ENCODE measurements around the gene KCND1.

KCND1 gene

DNA sequence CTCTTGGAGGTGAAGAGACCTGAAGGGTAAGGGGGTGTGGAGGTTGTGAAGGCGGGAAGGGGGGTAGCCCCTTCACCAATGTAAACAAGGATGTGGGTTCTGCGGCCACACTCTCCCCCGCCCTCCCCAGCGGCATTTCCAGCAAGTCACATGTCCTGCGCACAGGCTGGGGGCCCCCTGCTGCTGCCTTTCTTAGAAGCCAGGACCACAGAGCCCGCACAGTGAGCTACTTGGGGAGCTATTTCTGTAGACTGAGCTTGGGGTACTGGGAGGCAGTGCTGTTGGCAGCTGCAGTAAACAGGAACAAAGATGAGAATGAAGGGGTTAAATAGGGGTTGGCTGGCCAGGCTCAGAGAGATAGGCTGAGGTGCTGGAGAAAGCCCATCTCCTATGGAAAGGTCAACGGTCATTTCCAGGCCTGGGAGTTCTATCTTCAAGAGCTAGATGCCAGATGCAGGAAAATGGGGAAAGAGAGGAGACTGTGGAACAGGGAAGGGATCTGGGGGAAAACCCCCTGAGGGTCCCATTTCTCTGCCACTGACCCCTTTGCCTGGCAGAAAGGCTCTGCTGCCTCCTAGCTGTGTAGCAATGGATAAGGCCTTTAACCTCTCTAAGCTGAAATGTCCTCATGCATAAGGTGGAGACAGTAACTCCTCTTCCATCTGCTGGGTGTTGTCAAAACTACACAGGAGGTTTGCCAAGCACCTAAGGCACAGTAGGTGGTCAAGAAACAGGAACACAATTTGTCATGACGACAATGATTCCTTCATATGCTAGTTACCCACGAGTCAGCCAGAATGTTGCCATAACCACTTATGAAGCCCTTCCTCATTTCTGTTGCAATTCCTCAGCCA is 34.4 kb downstream of the KCND1 start:
- DNase-seq (ENCODE audit: low spot score): no peak

DNA sequence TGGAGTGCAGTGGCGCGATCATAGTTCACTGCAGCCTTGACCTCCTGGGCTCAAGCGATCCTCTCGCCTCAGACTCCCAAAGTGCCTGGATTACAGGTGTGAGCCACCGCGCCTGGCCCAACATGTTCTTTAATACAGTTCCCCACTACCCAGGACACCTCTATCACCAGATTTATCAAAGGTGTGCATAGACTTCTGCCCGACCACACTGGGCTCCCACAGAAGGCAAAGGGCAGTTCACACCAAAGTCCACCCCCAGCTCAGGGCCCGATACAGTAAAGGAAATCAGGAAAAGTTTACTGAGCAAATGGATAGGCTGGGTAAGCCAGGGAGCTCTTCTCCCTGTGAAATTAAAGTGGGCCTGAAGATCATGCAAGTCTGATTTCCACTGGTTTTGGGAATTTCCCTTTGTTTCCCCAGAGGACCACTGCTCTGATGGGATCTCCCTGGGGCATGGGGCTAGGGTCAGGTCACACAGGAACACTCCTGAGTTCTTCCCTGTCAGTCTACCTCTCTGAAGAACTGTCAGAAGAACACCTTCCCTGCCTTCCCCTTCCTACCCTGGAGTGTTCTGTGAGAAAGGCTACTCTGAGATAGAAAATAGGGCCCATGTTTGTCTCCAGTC is 35.1 kb downstream of the KCND1 start:
- DNase-seq (ENCODE audit: low spot score): no peak

DNA sequence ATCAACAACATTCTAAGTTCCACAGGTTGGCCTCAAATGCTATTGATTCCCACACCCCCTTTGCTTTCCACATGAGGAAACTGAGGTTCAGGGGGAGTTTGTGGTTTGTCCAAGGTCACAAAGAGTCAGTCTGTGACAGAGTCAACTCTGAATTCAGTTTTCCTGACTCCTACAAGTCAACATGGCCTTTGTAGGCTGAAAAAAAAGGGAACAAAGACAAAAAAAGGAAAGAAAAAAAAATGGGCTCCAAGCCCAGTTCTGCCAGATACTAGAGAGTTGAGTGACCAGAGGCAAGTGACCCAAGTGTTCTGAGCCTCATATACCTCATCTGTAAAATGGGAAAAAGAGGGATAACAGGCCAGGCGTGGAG is 36.4 kb downstream of the KCND1 start:
- no peak for DNase-seq (ENCODE audit: low spot score)

DNA sequence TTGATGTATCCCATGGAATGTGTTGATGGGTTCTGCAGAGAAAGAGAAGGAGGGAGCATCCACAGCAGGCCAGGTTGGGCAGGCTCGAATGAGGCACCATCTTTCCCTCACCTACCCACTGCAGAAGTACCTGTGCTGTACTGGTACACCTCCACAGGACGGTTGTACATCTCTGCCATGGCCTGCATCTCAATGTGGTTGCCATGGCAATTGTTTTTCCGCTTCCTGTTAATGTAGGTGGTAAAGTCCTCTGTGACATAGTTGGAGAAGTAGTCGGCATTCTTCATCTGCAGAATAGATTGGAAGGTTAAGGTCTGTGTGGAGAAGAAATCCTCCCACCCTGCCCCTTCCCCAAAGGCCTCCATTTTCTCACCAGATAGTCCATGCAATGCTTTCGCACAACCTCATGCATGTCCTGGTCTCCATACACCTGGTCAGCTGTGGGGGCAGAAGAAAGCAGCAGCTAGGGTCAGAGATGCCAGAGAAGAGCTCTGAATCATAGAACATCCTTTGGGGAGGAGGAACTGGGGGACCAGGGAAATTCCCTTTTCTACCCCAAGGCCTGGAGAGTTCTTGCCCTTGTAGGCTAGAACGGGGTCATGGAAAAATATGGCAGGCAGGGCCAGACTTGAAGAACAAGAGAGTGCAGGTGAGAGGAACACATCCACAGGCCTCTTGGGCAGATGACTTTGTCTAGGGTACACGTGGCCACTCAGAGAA is 36.9 kb downstream of the KCND1 start:
- no peak for DNase-seq (ENCODE audit: low spot score)

DNA sequence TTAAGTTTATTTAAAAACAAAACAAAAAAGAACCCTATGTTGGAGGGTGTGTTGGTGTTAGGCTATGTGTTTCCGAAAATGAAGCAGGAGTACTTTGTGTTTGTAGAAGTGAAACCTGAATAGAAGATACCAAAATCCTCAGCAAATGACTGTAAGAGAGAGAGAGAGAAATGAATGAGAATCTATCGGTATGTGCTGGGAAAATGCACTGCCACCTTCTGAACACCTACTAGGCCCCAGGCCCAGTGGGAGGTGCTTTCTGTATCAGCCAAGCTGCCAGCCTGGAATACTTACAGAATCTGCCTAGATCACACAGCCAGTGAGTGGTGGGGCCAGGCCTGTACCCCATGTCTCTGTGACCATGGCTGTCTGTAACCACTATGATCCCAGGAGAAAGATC is 37.9 kb downstream of the KCND1 start:
- DNase-seq (ENCODE audit: low spot score): no peak

DNA sequence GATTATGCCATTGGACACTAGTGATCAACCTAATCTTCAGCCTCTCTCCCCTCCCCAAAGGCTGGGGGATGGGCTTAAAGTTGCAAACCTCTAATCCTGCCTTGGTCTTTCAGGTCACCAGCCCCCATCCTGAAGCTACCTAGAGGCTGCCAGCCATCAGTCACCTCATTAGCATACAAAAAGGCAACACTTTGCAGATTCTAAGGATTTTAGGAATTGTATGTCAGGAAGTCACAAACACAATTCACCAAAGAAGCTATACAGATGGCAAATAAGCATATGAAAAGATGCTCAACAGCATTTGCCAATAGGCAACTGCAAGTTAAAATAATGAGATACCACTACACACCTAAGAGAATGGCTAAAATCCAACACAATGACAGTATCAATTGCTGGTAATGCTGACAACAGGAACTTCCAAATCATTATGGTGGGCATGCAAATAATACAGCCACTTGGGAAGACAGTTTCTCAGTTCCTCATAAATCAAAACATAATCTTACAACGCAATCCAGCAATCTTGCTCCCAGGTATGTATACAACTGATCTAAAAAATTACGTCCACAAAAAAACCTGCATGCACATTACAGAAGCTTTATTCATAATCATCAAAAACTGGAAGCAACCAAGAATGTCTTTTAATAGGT is 43.8 kb downstream of the KCND1 start:
- no peak for DNase-seq (ENCODE audit: low spot score)

DNA sequence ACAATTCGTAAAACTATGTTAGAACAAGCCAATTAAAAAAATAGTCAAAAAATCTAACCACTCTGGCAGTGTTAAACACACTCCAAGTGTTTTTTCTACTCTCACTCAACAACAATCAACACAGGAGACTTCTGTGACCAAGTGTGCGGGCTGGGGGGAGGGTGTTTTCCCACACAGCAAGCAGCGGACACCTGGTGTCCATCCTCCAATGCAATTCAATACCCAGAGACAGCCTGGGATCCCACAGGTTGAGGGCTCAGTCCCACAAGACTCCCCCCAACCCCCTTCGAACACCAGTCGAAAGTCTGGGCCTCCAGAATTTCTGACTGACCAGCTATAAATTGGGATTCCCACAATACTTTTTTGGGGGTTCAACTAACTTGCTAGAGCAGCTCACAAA is 44.5 kb downstream of the KCND1 start:
- DNase-seq (ENCODE audit: low spot score): no peak

DNA sequence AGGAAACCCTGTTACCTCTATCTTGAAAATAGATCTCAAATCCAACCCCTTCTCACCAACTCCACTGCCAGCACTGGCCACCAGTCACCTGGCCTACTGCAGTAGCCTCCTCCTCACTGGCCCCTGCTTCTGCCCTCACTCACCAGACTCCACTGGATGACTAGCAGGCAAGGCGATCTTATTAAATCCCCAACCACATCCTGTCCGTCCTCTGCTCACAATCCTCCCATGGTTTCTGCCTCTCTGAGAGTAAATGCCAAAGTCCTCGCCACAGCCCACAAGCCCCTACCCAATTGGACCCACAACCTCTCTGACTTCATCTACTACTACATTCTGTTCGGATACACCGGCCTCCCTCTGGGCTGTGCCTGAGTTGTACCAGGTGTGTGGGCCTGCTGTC is 47.4 kb downstream of the KCND1 start:
- DNase-seq (ENCODE audit: low spot score): no peak

DNA sequence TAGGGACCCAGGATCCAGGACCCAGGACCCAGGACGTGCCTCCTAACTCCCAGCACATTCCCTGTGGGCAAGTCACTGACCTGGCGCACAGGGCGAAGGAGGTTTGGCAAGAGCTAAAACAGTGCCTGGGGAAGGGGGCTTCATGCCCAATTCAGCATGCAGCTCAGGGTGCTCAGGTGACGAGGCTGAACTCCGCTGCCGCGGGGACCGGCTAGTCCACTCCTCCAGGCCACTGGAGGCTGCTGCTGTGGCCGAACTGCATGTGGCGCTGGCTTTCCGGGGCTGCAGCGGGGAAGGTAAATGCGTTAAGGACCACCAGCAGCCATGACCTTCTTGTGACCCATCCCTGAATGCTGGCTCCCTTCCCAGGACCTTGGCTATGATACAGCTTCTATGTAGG is 47.9 kb downstream of the KCND1 start:
- DNase-seq (ENCODE audit: low spot score): no peak

DNA sequence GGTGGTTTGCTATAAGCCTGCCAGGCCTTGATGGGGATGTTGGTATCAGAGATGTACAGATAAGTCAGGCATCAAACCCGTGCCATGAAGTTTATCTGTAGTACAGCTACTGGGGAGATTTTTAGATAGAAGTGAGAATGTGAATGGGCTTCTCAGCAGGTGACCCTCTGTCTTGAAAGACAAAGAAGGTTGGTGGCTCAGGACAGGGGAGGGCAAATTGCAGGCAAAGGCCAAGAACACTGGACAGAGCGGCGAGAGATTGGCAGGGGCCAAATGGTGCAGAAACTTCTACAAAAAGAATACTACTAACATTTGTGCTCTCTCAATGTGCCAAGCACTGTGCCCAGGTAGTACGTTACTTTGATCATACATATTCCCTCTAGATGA is 50.9 kb downstream of the KCND1 start:
- no peak for DNase-seq (ENCODE audit: low spot score)

DNA sequence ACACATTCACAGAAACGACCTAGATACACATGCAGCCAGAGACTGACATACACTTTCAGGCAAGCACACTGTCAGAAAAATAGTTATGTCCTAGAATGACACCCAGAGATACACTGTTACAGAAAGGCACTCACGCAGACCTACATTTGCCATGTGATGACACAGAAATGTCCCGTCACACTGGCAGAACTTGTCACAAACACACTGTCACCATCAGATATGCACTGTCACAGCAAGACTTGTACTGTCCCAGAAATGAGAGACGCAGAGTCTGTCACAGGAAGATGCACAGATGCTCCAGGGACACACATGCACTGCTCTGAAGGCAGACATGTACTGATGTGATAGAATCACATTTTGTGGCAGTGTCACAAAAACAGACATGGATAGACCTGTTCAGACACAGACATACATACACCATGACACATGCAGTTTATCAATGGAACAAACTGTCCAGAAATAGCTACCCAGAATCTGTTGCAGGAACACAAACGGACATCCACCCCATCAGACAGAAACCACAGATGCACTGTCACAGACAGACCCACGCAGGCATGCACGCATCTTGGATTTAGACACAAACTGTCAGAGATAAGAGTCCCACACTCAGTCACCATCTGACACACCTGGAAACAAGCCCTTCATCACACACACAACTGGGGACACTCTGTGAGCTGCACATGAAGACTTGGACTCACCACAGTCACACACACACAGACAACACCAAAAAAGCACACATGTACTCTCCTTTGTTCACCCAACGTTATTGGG is 51.5 kb downstream of the KCND1 start:
- DNase-seq (ENCODE audit: low spot score): no peak

DNA sequence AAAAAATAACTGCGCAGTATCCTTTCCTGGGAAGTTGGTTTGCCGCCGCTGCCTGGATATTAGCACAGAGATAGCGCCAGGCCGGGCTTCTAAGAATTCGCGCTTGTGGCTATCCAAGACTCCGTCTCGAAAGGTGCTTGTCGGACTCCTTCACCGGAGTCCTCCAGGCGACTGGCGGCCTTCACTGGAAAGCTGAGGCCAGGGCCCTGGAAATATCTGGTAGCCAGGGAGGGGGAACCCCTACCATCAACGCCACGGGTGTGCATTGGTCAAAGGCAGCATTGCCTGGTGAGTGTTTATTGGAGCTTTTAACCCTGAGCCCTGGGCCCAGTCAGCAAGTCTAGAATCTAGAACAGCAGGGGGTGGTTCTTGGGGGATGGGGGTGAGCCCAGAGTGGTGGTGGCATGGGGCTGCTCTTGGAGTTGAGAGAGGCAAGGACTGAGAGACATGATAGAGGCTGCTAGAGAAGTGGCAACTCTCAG is 52.2 kb downstream of the KCND1 start:
- no peak for DNase-seq (ENCODE audit: low spot score)

DNA sequence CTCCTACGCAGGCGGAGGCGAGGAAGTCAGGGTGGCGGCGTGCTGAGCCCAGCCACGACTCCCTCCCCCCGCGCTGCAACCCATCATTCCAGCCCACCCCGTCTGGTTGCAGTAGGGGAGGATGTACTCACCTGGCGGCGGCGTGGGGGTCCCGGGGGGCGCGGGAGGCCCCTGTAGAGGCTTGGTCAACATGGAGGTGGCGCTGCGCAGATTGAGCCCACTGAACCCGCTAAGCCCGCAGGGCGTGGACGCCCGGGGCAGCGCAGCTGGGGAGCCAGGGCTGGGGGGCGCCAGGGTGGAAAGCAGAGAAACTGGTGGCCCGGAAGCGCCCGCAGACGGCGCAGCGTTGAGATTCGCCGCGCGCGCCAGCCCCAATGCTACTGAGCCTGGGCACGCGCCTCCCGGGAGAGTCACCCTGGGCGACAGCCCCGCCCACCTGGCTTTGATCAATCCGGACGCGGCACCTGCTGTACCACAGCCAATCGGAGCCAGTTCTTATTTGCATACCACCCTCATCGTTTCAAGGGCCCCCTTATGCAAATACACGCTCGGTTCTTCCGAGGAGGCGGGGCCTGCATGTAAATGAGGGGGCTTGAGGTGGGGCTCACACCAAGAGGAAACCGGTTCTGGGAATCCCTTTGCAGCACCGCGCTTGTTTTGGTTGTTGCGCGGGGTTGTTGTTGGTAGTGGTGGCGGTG is 52.9 kb downstream of the KCND1 start, which contains the start of gene PIM2:
PIM2 (minus strand) TSS at position 382 of the 698 bp plus-strand sequence; CDS start at position 192, 190 bp downstream.
- DNase-seq (ENCODE audit: low spot score): peak; percentile 82

DNA sequence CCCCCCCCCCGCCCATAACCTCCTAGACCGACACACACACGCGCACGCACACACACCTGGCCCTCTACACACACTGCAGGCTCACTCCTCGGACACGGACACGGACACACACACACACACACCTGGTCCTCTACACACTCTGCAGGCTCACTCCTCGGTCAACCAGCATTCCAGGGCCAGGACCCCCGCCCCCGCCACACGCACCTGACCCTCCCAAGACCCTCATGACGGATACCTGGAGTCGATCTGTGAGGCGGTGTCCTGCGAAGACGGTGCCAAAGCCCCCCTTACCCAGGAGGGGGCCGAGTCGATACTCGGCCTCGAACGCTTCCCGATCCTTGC is 53.4 kb downstream of the KCND1 start:
- no peak for DNase-seq (ENCODE audit: low spot score)

DNA sequence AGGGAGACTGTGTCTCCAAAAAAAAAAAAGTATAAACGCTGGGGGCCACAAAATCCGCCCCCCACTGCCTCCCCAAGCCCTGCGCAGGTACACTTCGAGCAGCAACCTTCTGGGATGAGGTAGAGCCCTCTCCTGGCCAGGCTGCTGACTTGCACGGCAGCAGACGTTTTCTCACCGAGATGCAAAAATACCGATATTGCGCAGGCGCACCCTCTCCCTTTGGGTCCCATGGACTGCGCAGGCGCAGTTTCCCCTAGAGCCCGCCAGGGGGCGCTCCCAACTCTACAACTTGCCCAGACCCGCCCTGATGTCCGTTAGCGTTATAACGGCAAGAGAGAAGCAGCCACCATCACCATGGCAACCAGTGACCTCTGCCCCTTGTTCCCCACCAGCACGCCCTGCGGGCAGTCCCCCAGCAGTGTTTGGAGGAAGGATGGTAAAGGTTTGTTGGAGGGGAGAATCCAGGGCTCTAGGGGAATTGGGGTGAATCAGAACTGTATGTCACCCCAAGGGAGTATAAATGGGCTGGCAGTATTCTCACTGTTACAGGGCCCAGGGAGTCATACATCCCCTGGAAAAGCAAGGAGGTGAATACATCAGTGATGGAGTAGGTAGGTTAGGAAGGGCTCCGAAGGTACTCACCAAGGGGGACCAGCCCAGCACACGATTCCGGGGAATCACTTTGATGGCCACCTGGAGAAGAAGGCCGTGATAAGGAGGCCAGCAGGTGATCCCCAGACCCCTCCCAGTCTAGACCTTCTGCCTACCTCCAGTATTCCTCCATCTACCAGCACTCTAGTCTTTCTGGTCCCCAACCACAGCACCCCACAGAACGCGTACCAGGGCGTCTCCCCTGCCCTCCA is 54.3 kb downstream of the KCND1 start:
- peak; percentile 91 for DNase-seq (ENCODE audit: low spot score)

DNA sequence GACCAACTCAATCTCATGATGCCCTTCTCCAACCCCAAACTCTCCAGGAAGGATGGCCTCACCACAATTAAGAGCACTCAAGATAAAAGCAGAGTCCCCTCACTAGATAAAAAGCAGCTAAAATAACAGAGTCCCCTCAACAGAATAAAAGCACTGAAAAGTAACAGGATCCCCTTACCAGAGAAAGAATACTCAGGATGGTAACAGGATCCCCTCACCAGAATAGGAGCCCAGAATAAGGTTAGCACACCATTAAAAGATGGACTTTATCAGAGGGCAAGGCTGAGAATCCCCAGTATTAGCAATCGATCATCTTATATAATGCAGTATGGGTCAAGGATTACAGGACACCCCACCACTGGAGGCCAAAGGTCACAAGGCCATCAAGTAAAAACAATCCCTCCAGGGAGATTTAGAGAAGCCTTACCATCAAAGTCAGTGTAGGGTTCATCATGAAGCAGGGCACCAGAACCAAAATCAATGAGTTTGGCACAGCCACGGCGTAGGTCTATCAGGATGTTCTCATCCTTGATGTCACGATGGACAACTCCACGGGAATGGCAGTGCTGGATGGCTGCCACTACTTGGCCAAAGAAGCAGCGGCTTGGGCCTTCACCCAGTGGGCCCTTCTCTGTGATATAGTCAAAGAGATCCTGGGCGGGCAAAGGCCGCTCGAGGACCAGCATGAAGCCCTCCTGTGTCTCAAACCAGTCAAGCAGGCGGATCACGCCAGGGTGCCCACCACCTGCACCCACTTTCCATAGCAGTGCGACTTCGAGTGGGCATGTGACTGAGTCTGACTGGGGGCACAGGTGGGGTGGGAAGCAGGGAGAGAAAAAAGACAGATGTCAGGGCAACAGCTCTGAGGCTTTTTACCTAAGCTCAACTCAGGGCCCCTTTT is 56.8 kb downstream of the KCND1 start:
- no peak for DNase-seq (ENCODE audit: low spot score)

DNA sequence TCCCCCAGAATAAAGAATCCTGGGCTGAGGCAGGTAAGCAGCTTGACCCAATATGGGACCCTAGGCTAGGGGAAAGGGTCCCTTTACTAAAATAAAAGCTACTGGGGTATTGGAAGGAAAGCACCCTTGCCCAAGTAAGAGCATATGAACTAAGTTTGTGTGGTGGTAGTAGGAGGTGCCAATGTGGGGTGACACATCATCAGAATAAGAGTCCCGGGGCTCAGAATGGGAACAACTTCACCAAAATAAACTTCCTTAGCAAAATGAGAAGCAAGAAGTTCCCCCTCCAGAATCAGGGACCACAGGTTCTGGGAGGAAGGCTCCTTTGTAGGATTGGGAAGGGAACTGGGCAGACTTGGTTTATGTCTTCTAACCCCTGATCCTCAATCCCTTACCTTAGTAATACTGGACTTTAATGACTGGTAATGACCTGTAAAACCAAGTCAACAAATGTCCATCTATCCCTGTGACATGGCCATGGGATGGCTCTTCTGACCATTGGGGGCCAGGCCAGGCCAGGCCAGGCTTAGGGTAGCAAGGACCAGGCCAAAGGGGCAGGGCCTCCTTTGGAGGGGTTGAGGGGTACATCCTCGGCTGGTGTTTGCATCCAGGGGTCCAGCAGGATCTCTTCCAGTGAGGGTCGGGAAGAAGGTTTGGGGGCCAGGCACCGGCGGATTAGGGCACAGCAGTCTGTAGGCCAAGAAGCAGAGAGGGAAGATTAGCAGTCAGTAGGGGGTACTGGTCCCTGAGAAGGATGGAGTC is 57.9 kb downstream of the KCND1 start:
- no peak for DNase-seq (ENCODE audit: low spot score)
